Measurements from ENCODE around the gene IQGAP1. TPM values are rescaled to one million over a fixed set of nuclear protein-coding genes. Genes with fewer than 3 reads are reported as not detected.

Gene IQGAP1
- total RNA-seq, 1 donor from 2014 or later, result 99.1 TPM

- TF ChIP-seq, protein P1, sequence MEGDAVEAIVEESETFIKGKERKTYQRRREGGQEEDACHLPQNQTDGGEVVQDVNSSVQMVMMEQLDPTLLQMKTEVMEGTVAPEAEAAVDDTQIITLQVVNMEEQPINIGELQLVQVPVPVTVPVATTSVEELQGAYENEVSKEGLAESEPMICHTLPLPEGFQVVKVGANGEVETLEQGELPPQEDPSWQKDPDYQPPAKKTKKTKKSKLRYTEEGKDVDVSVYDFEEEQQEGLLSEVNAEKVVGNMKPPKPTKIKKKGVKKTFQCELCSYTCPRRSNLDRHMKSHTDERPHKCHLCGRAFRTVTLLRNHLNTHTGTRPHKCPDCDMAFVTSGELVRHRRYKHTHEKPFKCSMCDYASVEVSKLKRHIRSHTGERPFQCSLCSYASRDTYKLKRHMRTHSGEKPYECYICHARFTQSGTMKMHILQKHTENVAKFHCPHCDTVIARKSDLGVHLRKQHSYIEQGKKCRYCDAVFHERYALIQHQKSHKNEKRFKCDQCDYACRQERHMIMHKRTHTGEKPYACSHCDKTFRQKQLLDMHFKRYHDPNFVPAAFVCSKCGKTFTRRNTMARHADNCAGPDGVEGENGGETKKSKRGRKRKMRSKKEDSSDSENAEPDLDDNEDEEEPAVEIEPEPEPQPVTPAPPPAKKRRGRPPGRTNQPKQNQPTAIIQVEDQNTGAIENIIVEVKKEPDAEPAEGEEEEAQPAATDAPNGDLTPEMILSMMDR (IDR thresholded peaks at IDR 0.05), result no peak
- Histone ChIP-seq H3K4me3 (no peak overlapping the region), H3K27ac (peak overlapping the region in 1 of 2 donors; percentile 90), H3K27me3 (no peaks in the 10 kb centered on the region), H3K9me3 (no peaks in the 10 kb centered on the region), H3K36me3 (peaks cover 3 to 5% of the 10 kb centered on the region in 2 donors), H3K4me1 (peaks cover 4 to 28% of the 10 kb centered on the region in 2 donors)
- intact Hi-C loops (cut with DNase I), result loop anchor here (1.0 to 2.0 kb wide), 3 partner anchors 26 to 120 kb away; partner anchors contain the start of gene IQGAP1
- no peak for DNase-seq (ENCODE audit: low spot score in 2 of 2)
Measured at GRCh38 chr15:90362936-90363212, 25.2 kb upstream of the IQGAP1 start.

GRCh38 chr15:90364251-90364650, 23.8 kb upstream of the IQGAP1 start:
- TF ChIP-seq, protein P1 (IDR thresholded peaks at IDR 0.05), result no peak
- Histone ChIP-seq H3K27ac (peak overlapping the region; percentile 10 to 24), H3K4me1 (peaks cover 4 to 32% of the 10 kb centered on the region in 2 donors), H3K9me3 (no peaks in the 10 kb centered on the region), H3K36me3 (peaks cover 3 to 5% of the 10 kb centered on the region in 2 donors), H3K4me3 (no peak overlapping the region), H3K27me3 (no peaks in the 10 kb centered on the region)
- no peak for DNase-seq (ENCODE audit: low spot score in 2 of 2)
- intact Hi-C loops (cut with DNase I), result no loop called here

- DNase-seq (ENCODE audit: low spot score in 2 of 2), result no peak
- H3K4me3 ChIP-seq, result no peak overlapping the region
- no peak overlapping the region for H3K27ac ChIP-seq
- H3K36me3 ChIP-seq, result no peaks in the 10 kb centered on the region
- TF ChIP-seq, protein P1 (IDR thresholded peaks at IDR 0.05), result no peak
- no peaks in the 10 kb centered on the region for H3K9me3 ChIP-seq
- intact Hi-C loops (cut with DNase I), result no loop called here
- H3K4me1 ChIP-seq, result peaks cover 4 to 32% of the 10 kb centered on the region in 2 donors
- H3K27me3 ChIP-seq, result no peaks in the 10 kb centered on the region
Measured at GRCh38 chr15:90365414-90366055, 22.5 kb upstream of the IQGAP1 start.

- Histone ChIP-seq H3K4me1 (peaks cover 0 to 24% of the 10 kb centered on the region in 2 donors), H3K36me3 (no peaks in the 10 kb centered on the region), H3K27me3 (no peaks in the 10 kb centered on the region), H3K4me3 (no peak overlapping the region), H3K27ac (peak overlapping the region; percentile 68 to 74), H3K9me3 (no peaks in the 10 kb centered on the region)
- DNase-seq (ENCODE audit: low spot score in 2 of 2), result no peak
- TF ChIP-seq, protein P1 (IDR thresholded peaks at IDR 0.05), result no peak
- intact Hi-C loops (cut with DNase I), result loop anchor here (1.0 kb wide), 1 partner anchor 21 kb away; the partner anchor contains the start of gene IQGAP1
Measured at GRCh38 chr15:90367576-90367975, 20.5 kb upstream of the IQGAP1 start.

GRCh38 chr15:90375071-90375470, 13.0 kb upstream of the IQGAP1 start:
- no peak overlapping the region for H3K27ac ChIP-seq
- H3K9me3 ChIP-seq, result peaks cover 5 to 10% of the 10 kb centered on the region in 2 donors
- intact Hi-C loops (cut with DNase I), result no loop called here
- H3K4me1 ChIP-seq, result no peaks in the 10 kb centered on the region
- TF ChIP-seq, protein P1 (IDR thresholded peaks at IDR 0.05), result no peak
- H3K4me3 ChIP-seq, result no peak overlapping the region
- no peak for DNase-seq (ENCODE audit: low spot score in 2 of 2)
- no peaks in the 10 kb centered on the region for H3K27me3 ChIP-seq
- H3K36me3 ChIP-seq, result no peaks in the 10 kb centered on the region

Data from ascending aorta (tissue), 2 donors.